ENCODE results near the gene LUZP1. TPM values are rescaled to one million over a fixed set of nuclear protein-coding genes. Genes with fewer than 3 reads are reported as not detected.

Gene LUZP1
- 10 to 100 TPM; 29.8 to 31.4 TPM for total RNA-seq
- polyA plus RNA-seq (ENCODE audit: insufficient read length in 6 of 6) = 10 to 100 TPM; 22.9 to 32.5 (median 28.8) TPM
- long read RNA-seq, donor 1, partial matches to known transcripts = 14 of 17 reads
- long read RNA-seq, donor 1, other reads (novel, unspliced or antisense) = 0 of 17 reads
- long read RNA-seq, donor 2, full-length matches to known transcripts = 2 of 67 reads
- long read RNA-seq, donor 2, partial matches to known transcripts = 65 of 67 reads
- long read RNA-seq, donor 2, other reads (novel, unspliced or antisense) = 0 of 67 reads
- long read RNA-seq, donor 3, partial matches to known transcripts = 0 of 1 reads
- long read RNA-seq, donor 3, other reads (novel, unspliced or antisense) = 0 of 1 reads
- long read RNA-seq, donor 4, transcript LUZP1-204 (4 exons, 1,190 nt) = major isoform, 7 of 38 reads
- long read RNA-seq, donor 4, partial matches to known transcripts = 30 of 38 reads
- long read RNA-seq, donor 4, other reads (novel, unspliced or antisense) = 1 of 38 reads
- long read RNA-seq, donor 5, partial matches to known transcripts = 0 of 2 reads
- long read RNA-seq, donor 5, other reads (novel, unspliced or antisense) = 0 of 2 reads
- long read RNA-seq, donor 6, partial matches to known transcripts = 8 of 11 reads
- long read RNA-seq, donor 6, other reads (novel, unspliced or antisense) = 0 of 11 reads
- long read RNA-seq, donor 7, full-length matches to known transcripts = 2 of 2 reads
- long read RNA-seq, donor 7, partial matches to known transcripts = 0 of 2 reads
- long read RNA-seq, donor 7, other reads (novel, unspliced or antisense) = 0 of 2 reads
- long read RNA-seq, donor 8, full-length matches to known transcripts = 3 of 3 reads
- long read RNA-seq, donor 8, partial matches to known transcripts = 0 of 3 reads
- long read RNA-seq, donor 8, other reads (novel, unspliced or antisense) = 0 of 3 reads
- long read RNA-seq, donor 9 = 0 reads
- long read RNA-seq, donor 10, transcript LUZP1-204 (4 exons, 1,190 nt) = major isoform, 9 of 38 reads
- long read RNA-seq, donor 10, partial matches to known transcripts = 25 of 38 reads
- long read RNA-seq, donor 10, other reads (novel, unspliced or antisense) = 4 of 38 reads
- long read RNA-seq, donor 11, partial matches to known transcripts = 8 of 8 reads
- long read RNA-seq, donor 11, other reads (novel, unspliced or antisense) = 0 of 8 reads
- long read RNA-seq, donor 12, partial matches to known transcripts = 7 of 9 reads
- long read RNA-seq, donor 12, other reads (novel, unspliced or antisense) = 0 of 9 reads

DNA sequence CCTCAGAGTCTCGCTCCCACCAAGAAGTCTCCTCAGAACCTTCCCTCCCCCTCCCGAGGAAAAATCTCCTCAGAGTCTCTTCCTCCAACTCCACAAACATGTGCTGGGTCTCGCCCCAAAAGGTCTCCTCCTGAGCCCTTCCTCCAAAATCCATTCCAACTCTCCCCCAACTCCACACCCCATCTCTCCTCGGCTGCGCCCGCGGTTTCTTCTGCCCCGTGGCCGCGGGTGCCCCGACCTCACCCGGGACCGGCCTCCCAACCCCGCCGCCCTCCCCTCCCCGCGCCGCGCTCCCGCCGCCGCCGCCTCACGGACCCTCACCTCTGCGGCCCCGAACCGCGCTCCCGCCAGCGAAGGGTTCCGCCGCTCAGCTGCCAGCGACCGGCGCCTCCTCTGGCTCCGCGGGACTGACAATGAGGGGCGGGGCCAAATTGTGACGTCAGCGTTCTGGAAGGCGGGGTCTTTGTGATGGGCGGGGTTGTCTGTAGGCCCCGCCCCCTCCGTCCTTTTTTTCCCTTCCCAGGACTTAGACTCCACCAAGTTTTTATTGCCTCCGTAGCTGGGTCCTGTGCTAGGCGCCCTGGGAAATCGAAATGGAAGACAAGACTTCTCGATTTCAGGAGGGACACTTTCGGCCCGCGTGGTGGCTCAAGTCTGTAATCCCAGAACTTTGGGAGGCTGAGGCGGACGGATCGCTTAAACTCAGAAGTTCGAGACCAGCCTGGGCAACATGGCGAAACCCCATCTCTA lies at the start of gene LUZP1:
TSS of gene LUZP1 (minus strand) at position 412 of the 750 bp plus-strand sequence.
- ATAC-seq (peak; percentile 95), DNase-seq (peak; percentile 80 to 96 (median 90))
- Histone ChIP-seq H3K4me1 (peaks cover 6 to 52% of the 10 kb centered on the region in 2 donors), H3K36me3 (no peaks in the 10 kb centered on the region), H3K27ac (peak within 1 kb of the TSS; percentile 89 to 93), H3K27me3 (no peaks in the 10 kb centered on the region), H3K4me3 (peak within 1 kb of the TSS; percentile 84 to 91), H3K9me3 (no peaks in the 10 kb centered on the region)
- intact Hi-C loops (cut with DNase I) = no loop called here
- TF ChIP-seq, protein P1, sequence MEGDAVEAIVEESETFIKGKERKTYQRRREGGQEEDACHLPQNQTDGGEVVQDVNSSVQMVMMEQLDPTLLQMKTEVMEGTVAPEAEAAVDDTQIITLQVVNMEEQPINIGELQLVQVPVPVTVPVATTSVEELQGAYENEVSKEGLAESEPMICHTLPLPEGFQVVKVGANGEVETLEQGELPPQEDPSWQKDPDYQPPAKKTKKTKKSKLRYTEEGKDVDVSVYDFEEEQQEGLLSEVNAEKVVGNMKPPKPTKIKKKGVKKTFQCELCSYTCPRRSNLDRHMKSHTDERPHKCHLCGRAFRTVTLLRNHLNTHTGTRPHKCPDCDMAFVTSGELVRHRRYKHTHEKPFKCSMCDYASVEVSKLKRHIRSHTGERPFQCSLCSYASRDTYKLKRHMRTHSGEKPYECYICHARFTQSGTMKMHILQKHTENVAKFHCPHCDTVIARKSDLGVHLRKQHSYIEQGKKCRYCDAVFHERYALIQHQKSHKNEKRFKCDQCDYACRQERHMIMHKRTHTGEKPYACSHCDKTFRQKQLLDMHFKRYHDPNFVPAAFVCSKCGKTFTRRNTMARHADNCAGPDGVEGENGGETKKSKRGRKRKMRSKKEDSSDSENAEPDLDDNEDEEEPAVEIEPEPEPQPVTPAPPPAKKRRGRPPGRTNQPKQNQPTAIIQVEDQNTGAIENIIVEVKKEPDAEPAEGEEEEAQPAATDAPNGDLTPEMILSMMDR (IDR thresholded peaks at IDR 0.05) = no peak

DNA sequence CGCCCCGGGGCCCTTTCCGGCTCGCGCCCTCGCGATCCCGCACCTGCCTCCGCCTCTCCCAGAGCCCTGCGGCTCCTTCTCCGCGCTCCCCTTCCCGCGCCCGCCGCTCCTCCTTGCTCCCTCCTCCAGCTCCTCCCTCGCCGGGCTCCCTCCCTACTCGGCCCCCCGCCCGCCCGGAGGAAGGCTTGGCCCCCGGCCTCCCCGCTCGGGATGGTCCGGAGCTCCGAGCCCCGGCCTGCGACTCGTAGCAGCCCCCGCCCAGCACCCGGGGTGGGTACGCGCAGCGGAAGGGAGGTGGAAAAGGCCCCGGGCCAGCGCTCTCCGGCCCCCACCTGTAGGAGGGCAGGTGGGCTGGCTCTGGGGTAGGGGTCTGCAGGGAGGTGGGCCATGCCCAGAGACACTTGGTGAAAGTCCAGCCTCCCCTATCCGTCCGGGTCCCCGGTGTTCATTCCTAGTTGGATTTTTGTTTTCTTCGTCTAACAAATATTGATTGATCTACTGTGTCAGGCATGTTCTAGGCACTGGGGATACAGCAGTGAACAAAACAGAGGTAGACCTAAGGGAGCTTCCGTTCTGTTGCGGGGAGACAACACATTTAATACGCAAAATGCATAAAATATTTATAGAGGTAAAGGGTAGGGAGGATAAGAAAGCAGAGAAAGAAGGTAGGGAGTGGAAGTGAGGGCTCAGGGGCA lies 48.9 kb upstream of the LUZP1 start, which contains the start of gene HTR1D:
TSS of gene HTR1D (minus strand) at position 82 of the 695 bp plus-strand sequence. CDS start 23,283 bp downstream, outside the sequence.
- H3K4me1 ChIP-seq = peaks cover 4 to 14% of the 10 kb centered on the region in 2 donors
- no peak within 1 kb of the TSS for H3K27ac ChIP-seq
- peak; percentile 50 for ATAC-seq
- peaks cover 26 to 71% of the 10 kb centered on the region in 2 donors for H3K27me3 ChIP-seq
- peak within 1 kb of the TSS; percentile 13 to 37 for H3K4me3 ChIP-seq
- TF ChIP-seq, protein P1 (IDR thresholded peaks at IDR 0.05) = no peak
- H3K36me3 ChIP-seq = no peaks in the 10 kb centered on the region
- DNase-seq = peak in 1 of 4 donors; percentile 79
- intact Hi-C loops (cut with DNase I) = no loop called here
- no peaks in the 10 kb centered on the region for H3K9me3 ChIP-seq

DNA sequence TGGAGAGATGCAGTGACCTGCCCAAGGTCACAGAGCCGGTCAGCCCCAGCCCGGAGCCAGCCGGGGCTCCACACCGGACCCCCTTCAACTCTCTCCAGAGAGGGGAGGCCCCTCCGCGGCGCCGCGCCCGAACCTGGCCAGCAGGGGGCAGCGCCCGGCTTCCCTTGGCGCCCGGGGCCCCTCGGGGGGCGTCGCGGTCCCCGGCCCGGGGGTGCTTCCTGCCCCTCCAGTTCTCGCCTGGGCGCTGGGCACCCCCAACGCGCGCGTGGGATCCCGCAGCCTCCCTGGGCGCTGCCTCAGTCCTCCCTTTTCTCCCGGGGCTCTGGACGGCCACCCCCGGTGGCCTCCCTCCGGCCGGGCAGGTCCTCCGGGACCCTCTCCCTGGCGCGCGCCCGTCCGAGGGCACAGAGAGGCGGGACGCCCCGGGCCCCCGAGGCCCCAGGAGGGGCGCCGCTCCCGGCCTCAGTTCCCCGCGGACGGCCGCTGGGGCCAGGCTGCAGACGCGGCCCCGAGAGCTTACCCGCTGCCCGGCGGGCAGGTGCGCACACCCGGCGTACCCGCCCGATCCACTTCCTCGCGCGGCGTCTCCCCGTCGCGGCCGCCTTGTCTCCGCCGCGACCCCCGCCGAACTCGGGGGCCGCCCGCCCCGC lies 48.2 kb upstream of the LUZP1 start:
- TF ChIP-seq, protein P1 (IDR thresholded peaks at IDR 0.05) = peak; percentile 40 to 57
- intact Hi-C loops (cut with DNase I) = no loop called here
- peak overlapping the region; percentile 13 to 37 for H3K4me3 ChIP-seq
- peak in 1 of 4 donors; percentile 81 for DNase-seq
- H3K27me3 ChIP-seq = peaks cover 26 to 78% of the 10 kb centered on the region in 2 donors
- peak; percentile 58 for ATAC-seq
- no peaks in the 10 kb centered on the region for H3K9me3 ChIP-seq
- no peaks in the 10 kb centered on the region for H3K36me3 ChIP-seq
- H3K27ac ChIP-seq = no peak overlapping the region
- H3K4me1 ChIP-seq = peaks cover 4 to 14% of the 10 kb centered on the region in 2 donors

Data from left lung (tissue), 14 donors.